BJ (cell line): ENCODE data around the gene ITGA8. TPM values are rescaled to one million over a fixed set of nuclear protein-coding genes. Genes with fewer than 3 reads are reported as not detected.

Experiments used
- CTCF ChIA-PET: fragments of 350-600 bp; formaldehyde crosslinking; extraction: SDS; loops from one replicate; lab custom pipeline; 2021; ENCODE audit warnings: antibody characterized with exemption, inconsistent platforms; lab: Yijun Ruan, JAX
- POLR2A ChIA-PET: fragments of 300-600 bp; sonication (Branson Sonifier 250); formaldehyde crosslinking; extraction: SDS; loops from one replicate; lab custom pipeline; 2021; ENCODE audit warnings: antibody characterized with exemption; lab: Charles Lee
- DNase-seq: peaks from one replicate; pipeline ENCODE4 v3.0.0-alpha.2; 2011; ENCODE audit warnings: low read depth
- H3K27me3 ChIP-seq: 2 replicates; pipeline ENCODE4 v1.6.0; 2011; ENCODE audit warnings: low read length; ENCODE audit not compliant: control insufficient read depth, insufficient read depth
- H3K36me3 ChIP-seq: 2 replicates; pipeline ENCODE4 v1.5.1; 2011; ENCODE audit warnings: low read length; ENCODE audit not compliant: control insufficient read depth, insufficient read depth
- H3K4me3 ChIP-seq: 2 replicates; pipeline ENCODE4 v1.5.1; 2011; ENCODE audit warnings: low read depth, mild to moderate bottlenecking, control low read depth, low read length
- polyA plus RNA-seq: library from polyadenylated mRNA; depleted of rRNA; stranded (reverse); fragments of >200 nt; gene quantifications from 2 replicates; pipeline ENCODE4 v1.2.3, GENCODE V29; 2011
- TF ChIP-seq, protein P1 (sequence below): IDR thresholded peaks from 2 replicates; pipeline ENCODE4 v1.5.1; 2011; ENCODE audit warnings: low read depth, mild to moderate bottlenecking, control low read depth, inconsistent platforms, low read length, moderate library complexity; ENCODE audit not compliant: insufficient read depth

The ITGA8 gene
- polyA plus RNA-seq, 1 experiment = 10.1 TPM

DNA sequence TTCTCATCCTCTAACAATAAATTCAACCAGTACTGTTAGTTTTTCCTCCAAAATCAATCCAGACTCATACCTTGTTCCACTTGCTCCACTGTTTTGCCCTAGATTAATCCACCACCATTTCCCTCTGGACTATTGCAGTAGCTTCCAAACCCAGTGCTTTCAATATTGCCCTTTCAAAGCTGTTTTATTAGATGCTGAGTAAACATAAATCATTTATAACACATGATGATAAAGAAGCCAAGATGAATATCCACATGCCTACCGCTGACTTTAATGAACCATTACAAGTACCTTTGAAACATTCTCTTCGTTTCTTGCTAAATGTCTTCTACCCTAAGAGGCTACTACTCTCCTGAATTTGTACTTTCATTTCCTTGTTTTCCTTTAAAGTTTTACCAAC is 174.5 kb downstream of the ITGA8 start:
- POLR2A ChIA-PET = no interaction called here
- Histone ChIP-seq H3K27me3 (no peaks in the 10 kb centered on the region), H3K36me3 (no peaks in the 10 kb centered on the region), H3K4me3 (no peak overlapping the region)
- CTCF ChIA-PET = interaction anchor here (1.7 kb wide), 1 partner anchor 40 kb away, joined by 3 read pairs; no protein-coding TSS in a partner anchor
- TF ChIP-seq, protein P1, sequence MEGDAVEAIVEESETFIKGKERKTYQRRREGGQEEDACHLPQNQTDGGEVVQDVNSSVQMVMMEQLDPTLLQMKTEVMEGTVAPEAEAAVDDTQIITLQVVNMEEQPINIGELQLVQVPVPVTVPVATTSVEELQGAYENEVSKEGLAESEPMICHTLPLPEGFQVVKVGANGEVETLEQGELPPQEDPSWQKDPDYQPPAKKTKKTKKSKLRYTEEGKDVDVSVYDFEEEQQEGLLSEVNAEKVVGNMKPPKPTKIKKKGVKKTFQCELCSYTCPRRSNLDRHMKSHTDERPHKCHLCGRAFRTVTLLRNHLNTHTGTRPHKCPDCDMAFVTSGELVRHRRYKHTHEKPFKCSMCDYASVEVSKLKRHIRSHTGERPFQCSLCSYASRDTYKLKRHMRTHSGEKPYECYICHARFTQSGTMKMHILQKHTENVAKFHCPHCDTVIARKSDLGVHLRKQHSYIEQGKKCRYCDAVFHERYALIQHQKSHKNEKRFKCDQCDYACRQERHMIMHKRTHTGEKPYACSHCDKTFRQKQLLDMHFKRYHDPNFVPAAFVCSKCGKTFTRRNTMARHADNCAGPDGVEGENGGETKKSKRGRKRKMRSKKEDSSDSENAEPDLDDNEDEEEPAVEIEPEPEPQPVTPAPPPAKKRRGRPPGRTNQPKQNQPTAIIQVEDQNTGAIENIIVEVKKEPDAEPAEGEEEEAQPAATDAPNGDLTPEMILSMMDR = no peak
- DNase-seq = no peak

- TF ChIP-seq, protein P1 = no peak
- no peaks in the 10 kb centered on the region for H3K27me3 ChIP-seq
- ChIA-PET POLR2A (no interaction called here), CTCF (interaction anchor here (0.6 to 1.7 kb wide), 2 partner anchors 41 to 50 kb away, joined by 3 read pairs; no protein-coding TSS in a partner anchor)
- DNase-seq = no peak
- no peaks in the 10 kb centered on the region for H3K36me3 ChIP-seq
- no peak overlapping the region for H3K4me3 ChIP-seq
Observed at GRCh38 chr10:15543994-15544393, 175.7 kb downstream of the ITGA8 start.

- H3K4me3 ChIP-seq = no peak overlapping the region
- ChIA-PET POLR2A (no interaction called here), CTCF (interaction anchor here (0.8 kb wide), 1 partner anchor 21 kb away, joined by 3 read pairs; no protein-coding TSS in a partner anchor)
- H3K27me3 ChIP-seq = no peaks in the 10 kb centered on the region
- TF ChIP-seq, protein P1 = no peak
- no peaks in the 10 kb centered on the region for H3K36me3 ChIP-seq
- no peak for DNase-seq
Observed at GRCh38 chr10:15542817-15543216, 176.9 kb downstream of the ITGA8 start.

- TF ChIP-seq, protein P1 = no peak
- DNase-seq = no peak
- Histone ChIP-seq H3K36me3 (no peaks in the 10 kb centered on the region), H3K4me3 (no peak overlapping the region), H3K27me3 (no peaks in the 10 kb centered on the region)
- ChIA-PET POLR2A (no interaction called here), CTCF (no interaction called here)
Observed at GRCh38 chr10:15541376-15541775, 178.3 kb downstream of the ITGA8 start.

DNA sequence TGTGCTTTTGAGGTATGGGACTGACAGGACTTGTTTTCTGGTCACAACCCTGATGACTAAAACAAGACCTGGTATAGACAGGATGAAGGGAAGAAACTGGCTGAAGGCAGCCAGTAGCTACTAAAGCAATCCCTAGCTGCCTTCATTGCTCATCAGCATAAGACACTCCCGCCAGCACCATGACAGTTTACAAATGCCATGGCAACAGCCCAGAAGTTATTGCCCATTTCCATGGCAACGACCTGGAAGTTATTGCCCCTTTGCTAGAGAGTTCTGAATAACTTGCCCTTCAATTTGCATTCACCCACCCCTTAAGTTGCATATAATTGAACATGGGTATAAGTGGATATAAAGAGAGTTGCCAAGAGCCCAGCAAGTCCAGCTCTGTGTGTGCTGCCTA is 179.0 kb downstream of the ITGA8 start:
- no peak for DNase-seq
- ChIA-PET CTCF (no interaction called here), POLR2A (no interaction called here)
- no peaks in the 10 kb centered on the region for H3K27me3 ChIP-seq
- TF ChIP-seq, protein P1 = no peak
- H3K4me3 ChIP-seq = no peak overlapping the region
- H3K36me3 ChIP-seq = no peaks in the 10 kb centered on the region
